ENCODE results near the gene HOXA9.

GRCh38 chr7:27155816-27156507 lies 9.4 kb downstream of the HOXA9 start:
- TF ChIP-seq CTCF (IDR thresholded peaks at IDR 0.05) (no peak), EZH2 (IDR thresholded peaks at IDR 0.05) (peak; percentile 96)
